Measurements from ENCODE around the gene LEKR1. TPM values are rescaled to one million over a fixed set of nuclear protein-coding genes. Genes with fewer than 3 reads are reported as not detected.
A peak's percentile ranks its signal among the peaks of the same experiment; 100 is the strongest.

Gene LEKR1
- total RNA-seq, 2 experiments from 2014 or later: 0.40 to 1.1 TPM

- no peak overlapping the region for H3K27ac Mint-ChIP-seq
- CTCF ChIA-PET: interaction anchor here (1.0 to 1.7 kb wide), 3 partner anchors 14 to 519 kb away, joined by 3 to 4 read pairs (median 4); partner anchors contain the start of gene SSR3
- intact Hi-C loops (cut with micrococcal nuclease): no loop called here
Measured at GRCh38 chr3:157074490-157074889, 248.3 kb downstream of the LEKR1 start.

DNA sequence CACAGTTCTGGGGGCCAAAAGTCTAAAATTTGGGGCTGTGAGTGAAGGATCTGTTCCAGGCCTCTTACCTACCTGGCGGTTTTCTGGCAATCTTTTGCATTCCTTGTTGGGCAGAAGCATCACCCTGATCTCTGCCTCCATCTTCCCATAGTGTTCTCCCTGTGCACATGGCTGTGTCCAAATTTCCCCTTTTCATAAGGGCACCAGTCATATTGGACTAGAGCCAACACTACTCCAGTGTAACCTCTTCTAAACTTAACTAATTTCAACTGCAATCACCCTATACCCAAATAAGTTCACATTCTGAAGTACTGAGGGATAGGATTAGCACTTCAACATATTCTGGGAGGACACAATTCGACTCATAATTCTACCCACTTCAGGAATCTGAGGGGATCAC, 248.8 kb downstream of the LEKR1 start:
- peaks cover 12% of the 10 kb centered on the region for H3K4me1 Mint-ChIP-seq (ENCODE audit: low read depth)
- no peaks in the 10 kb centered on the region for H3K27me3 Mint-ChIP-seq
- H3K9me3 Mint-ChIP-seq: no peaks in the 10 kb centered on the region
- H3K36me3 Mint-ChIP-seq (ENCODE audit: low read depth): no peaks in the 10 kb centered on the region
- POLR2A ChIA-PET: no interaction called here
- no peak for TF ChIP-seq CTCF (IDR thresholded peaks at IDR 0.05)
- intact Hi-C loops (cut with micrococcal nuclease): no loop called here
- CTCF ChIA-PET: interaction anchor here (1.0 kb wide), 1 partner anchor 520 kb away, joined by 3 read pairs; the partner anchor contains the start of gene SSR3
- ATAC-seq: no peak
- H3K4me3 Mint-ChIP-seq: no peak overlapping the region
- no peak for DNase-seq
- no peak overlapping the region for H3K27ac Mint-ChIP-seq

More at GRCh38 chr3:157074490-157074889, 248.3 kb downstream of the LEKR1 start:
- H3K4me1 Mint-ChIP-seq (ENCODE audit: low read depth): peaks cover 12% of the 10 kb centered on the region
- H3K4me3 Mint-ChIP-seq: no peak overlapping the region
- POLR2A ChIA-PET: no interaction called here
- H3K9me3 Mint-ChIP-seq: no peaks in the 10 kb centered on the region
- H3K36me3 Mint-ChIP-seq (ENCODE audit: low read depth): no peaks in the 10 kb centered on the region
- no peak for ATAC-seq
- TF ChIP-seq CTCF (IDR thresholded peaks at IDR 0.05): no peak
- H3K27me3 Mint-ChIP-seq: no peaks in the 10 kb centered on the region
- no peak for DNase-seq

GRCh38 chr3:157075693-157076420, 249.7 kb downstream of the LEKR1 start:
- TF ChIP-seq CTCF (IDR thresholded peaks at IDR 0.05): no peak
- intact Hi-C loops (cut with micrococcal nuclease): no loop called here
- Mint-ChIP-seq H3K9me3 (no peaks in the 10 kb centered on the region), H3K36me3 (ENCODE audit: low read depth) (no peaks in the 10 kb centered on the region), H3K27ac (no peak overlapping the region), H3K4me1 (ENCODE audit: low read depth) (peaks cover 12% of the 10 kb centered on the region), H3K4me3 (no peak overlapping the region), H3K27me3 (no peaks in the 10 kb centered on the region)
- DNase-seq (no peak), ATAC-seq (peak; percentile 45)
- ChIA-PET CTCF (interaction anchor here (1.4 to 2.6 kb wide), 2 partner anchors 9 to 61 kb away, joined by 4 to 12 read pairs; no protein-coding TSS in a partner anchor), POLR2A (no interaction called here)

- DNase-seq (no peak), ATAC-seq (no peak)
- POLR2A ChIA-PET: interaction anchor here (1.0 kb wide), 1 partner anchor 11 kb away, joined by 4 read pairs; no protein-coding TSS in a partner anchor
Measured at GRCh38 chr3:157077565-157077991, 251.4 kb downstream of the LEKR1 start.

More at GRCh38 chr3:157077565-157077991, 251.4 kb downstream of the LEKR1 start:
- Mint-ChIP-seq H3K36me3 (ENCODE audit: low read depth) (no peaks in the 10 kb centered on the region), H3K4me3 (no peak overlapping the region), H3K4me1 (ENCODE audit: low read depth) (peaks cover 28% of the 10 kb centered on the region), H3K27me3 (no peaks in the 10 kb centered on the region), H3K27ac (no peak overlapping the region), H3K9me3 (no peaks in the 10 kb centered on the region)
- intact Hi-C loops (cut with micrococcal nuclease): no loop called here
- CTCF ChIA-PET: interaction anchor here (1.3 to 2.6 kb wide), 5 partner anchors 9 to 304 kb away, joined by 3 to 12 read pairs (median 4); no protein-coding TSS in a partner anchor
- TF ChIP-seq CTCF (IDR thresholded peaks at IDR 0.05): no peak
